Breast epithelium (tissue), 3 donors: Measurements from ENCODE around the gene RAP1GAP2.

ENCODE experiments used
- CTCF ChIP-seq, 3 donors: fragments of 450-650 bp; IDR thresholded peaks; one replicate each; pipeline ENCODE4 v1.5.1; 2016 to 2017; ENCODE audit warnings: antibody characterized with exemption in 3 of 3, mild to moderate bottlenecking in 3 of 3, moderate library complexity in 3 of 3
- POLR2AphosphoS5 ChIP-seq, 3 donors: sonication (generic); formaldehyde crosslinking; IDR thresholded peaks; one replicate each; pipeline ENCODE4 v1.6.1; 2017; ENCODE audit warnings: antibody characterized with exemption in 3 of 3

GRCh38 chr17:2897605-2898004 lies 101.4 kb downstream of the RAP1GAP2 start:
- TF ChIP-seq CTCF (IDR thresholded peaks at IDR 0.05): no peak
- no peak for TF ChIP-seq POLR2AphosphoS5 (IDR thresholded peaks at IDR 0.05)
